HepG2 (cell line): ENCODE measurements around the gene CNTFR. TPM values are rescaled to one million over a fixed set of nuclear protein-coding genes. Genes with fewer than 3 reads are reported as not detected.

Experiments
- ATAC-seq: fragments of 200-7000 bp; cut with Tn5 transposase; 3 replicates; pipeline ENCODE4 v1.9.1; 2020; ENCODE audit warnings: mild to moderate bottlenecking, moderate library complexity
- BruUV-seq: library from RNA; stranded (reverse); fragments of 400-500 nt; replicated peaks from 2 replicates; lab custom pipeline; 2021; lab: Mats Ljungman, UMichigan
- CTCF ChIA-PET: fragments of 300-600 bp; formaldehyde crosslinking; extraction: SDS; loops from one replicate; lab custom pipeline; 2021; ENCODE audit warnings: low total read pairs, inconsistent platforms, low intra/inter-chr PET ratio; lab: Yijun Ruan, JAX
- POLR2A ChIA-PET: fragments of 350-600 bp; sonication (Branson Sonifier 250); formaldehyde crosslinking; loops from one replicate; lab custom pipeline; 2020; ENCODE audit warnings: antibody characterized with exemption, inconsistent platforms; lab: Yijun Ruan, JAX
- DNase-seq: peaks from one replicate; pipeline ENCODE4 v3.0.0-alpha.2; 2015; ENCODE audit warnings: low spot score
- FAIRE-seq: peaks from 3 replicates; lab custom pipeline; 2011; peaks lifted over from hg19 to GRCh38; lab: Jason Lieb, UNC
- H2AFZ ChIP-seq: one replicate; pipeline ENCODE4 v1.6.1; 2011; ENCODE audit warnings: low read length, inconsistent platforms
- H3K27ac ChIP-seq: fragments of 300-600 bp; 3 replicates; pipeline ENCODE4 v1.8.0; 2011; ENCODE audit warnings: mixed run types, mild to moderate bottlenecking, mixed read lengths, low read length, inconsistent platforms; ENCODE audit not compliant: insufficient read depth; ENCODE audit errors: extremely low read length
- H3K27me3 ChIP-seq, 2 experiments: fragments of 200-600 bp in 1 of 2; 2 replicates in 1 of 2; 3 replicates in 1 of 2; pipeline versions ENCODE4 v1.6.0 to v1.8.0; 2011; ENCODE audit warnings: low read length in 2 of 2, mild to moderate bottlenecking in 2 of 2, moderate library complexity in 2 of 2, inconsistent platforms in 1 of 2; ENCODE audit not compliant: insufficient read depth in 2 of 2, control insufficient read depth in 1 of 2
- H3K36me3 ChIP-seq, 2 experiments: fragments of 200-600 bp in 1 of 2; replicated peaks in 1 of 2; 2 replicates in 1 of 2; 3 replicates in 1 of 2; pipeline versions ENCODE4 v1.5.1 to v1.8.0; 2011; ENCODE audit warnings: low read length in 2 of 2, inconsistent platforms in 1 of 2; ENCODE audit not compliant: insufficient read depth in 2 of 2, control insufficient read depth in 1 of 2
- H3K4me1 ChIP-seq: 2 replicates; pipeline ENCODE4 v1.5.1; 2012; ENCODE audit warnings: low read length, inconsistent platforms; ENCODE audit not compliant: insufficient read depth
- H3K4me2 ChIP-seq: 2 replicates; pipeline ENCODE4 v1.6.0; 2011; ENCODE audit warnings: low read depth, low read length, inconsistent platforms
- H3K4me3 ChIP-seq, 3 experiments: fragments of 200-600 bp in 1 of 3; sonication (generic), shearing (Covaris generic) in 1 of 3; replicated peaks in 1 of 3; 2 replicates each; pipeline ENCODE4 v1.5.1; 2011 to 2016; ENCODE audit warnings: low read length in 3 of 3, inconsistent platforms in 2 of 3, low read depth in 2 of 3, mild to moderate bottlenecking in 2 of 3, control low read depth in 1 of 3, mixed read lengths in 1 of 3; ENCODE audit not compliant: insufficient read depth in 1 of 3
- H3K79me2 ChIP-seq: one replicate; pipeline ENCODE4 v1.6.1; 2011; ENCODE audit warnings: low read length, inconsistent platforms; ENCODE audit not compliant: insufficient read depth
- H3K9ac ChIP-seq: 2 replicates; pipeline ENCODE4 v1.6.0; 2011; ENCODE audit warnings: mild to moderate bottlenecking, low read depth, low read length, inconsistent platforms; ENCODE audit not compliant: insufficient read depth
- H3K9me3 ChIP-seq: 2 replicates; pipeline ENCODE4 v1.5.1; 2012; ENCODE audit warnings: mild to moderate bottlenecking, low read length
- H4K20me1 ChIP-seq: 2 replicates; pipeline ENCODE4 v1.6.0; 2011; ENCODE audit warnings: inconsistent platforms, mild to moderate bottlenecking, low read length, moderate library complexity; ENCODE audit not compliant: insufficient read depth
- ATF7 ChIP-seq, 2 experiments: fragments of 450-650 bp in 1 of 2; sonication (generic) in 1 of 2; formaldehyde crosslinking in 1 of 2; IDR thresholded peaks; 2 replicates each; pipeline versions ENCODE4 v1.4.0 to v1.6.1; 2016 to 2020; ENCODE audit warnings: antibody characterized with exemption in 1 of 2, mild to moderate bottlenecking in 1 of 2, missing genetic modification reagents in 1 of 2
- BATF2 ChIP-seq: sonication (generic); formaldehyde crosslinking; IDR thresholded peaks from 2 replicates; pipeline ENCODE4 v1.8.0; 2022; ENCODE audit warnings: mild to moderate bottlenecking, missing genetic modification reagents, moderate library complexity
- CREM ChIP-seq, 2 experiments: sonication (generic) in 1 of 2; formaldehyde crosslinking in 1 of 2; IDR thresholded peaks; 2 replicates each; pipeline versions ENCODE4 v1.4.0 to v1.6.1; 2016 to 2020; ENCODE audit warnings: antibody characterized with exemption in 1 of 2, mild to moderate bottlenecking in 1 of 2, missing genetic modification reagents in 1 of 2
- DR1 ChIP-seq: sonication (generic); formaldehyde crosslinking; IDR thresholded peaks from 2 replicates; pipeline ENCODE4 v1.8.0; 2021; ENCODE audit warnings: mild to moderate bottlenecking, missing genetic modification reagents, inconsistent platforms
- HIC2 ChIP-seq: sonication (generic); formaldehyde crosslinking; IDR thresholded peaks from 2 replicates; pipeline ENCODE4 v1.9.0; 2022; ENCODE audit warnings: low read depth, missing genetic modification reagents
- MAF1 ChIP-seq: sonication (generic); formaldehyde crosslinking; IDR thresholded peaks from 2 replicates; pipeline ENCODE4 v1.5.0; 2020; ENCODE audit warnings: missing genetic modification reagents, borderline replicate concordance
- MED13 ChIP-seq: sonication (generic); formaldehyde crosslinking; IDR thresholded peaks from 2 replicates; pipeline ENCODE4 v1.5.0; 2020; ENCODE audit warnings: missing genetic modification reagents
- NFKB2 ChIP-seq: sonication (generic); formaldehyde crosslinking; IDR thresholded peaks from 2 replicates; pipeline ENCODE4 v1.4.0; 2020; ENCODE audit warnings: missing genetic modification reagents, borderline replicate concordance
- RBM39 ChIP-seq: fragments of 200-400 bp; formaldehyde crosslinking; IDR thresholded peaks from one replicate; pipeline ENCODE4 v1.6.1; 2018; ENCODE audit warnings: antibody characterized with exemption, mild to moderate bottlenecking, low read depth, low read length; ENCODE audit not compliant: poor library complexity, severe bottlenecking
- SPEN ChIP-seq: sonication (generic); formaldehyde crosslinking; IDR thresholded peaks from 2 replicates; pipeline ENCODE4 v1.5.1; 2020; ENCODE audit warnings: low read depth, mild to moderate bottlenecking, missing genetic modification reagents
- ZBTB1 ChIP-seq: sonication (generic); formaldehyde crosslinking; IDR thresholded peaks from 2 replicates; pipeline ENCODE4 v1.4.0; 2020; ENCODE audit warnings: missing genetic modification reagents, borderline replicate concordance
- ZBTB38 ChIP-seq: sonication (generic); formaldehyde crosslinking; IDR thresholded peaks from 2 replicates; pipeline ENCODE4 v1.5.1; 2020; ENCODE audit warnings: mild to moderate bottlenecking, missing genetic modification reagents
- ZNF20 ChIP-seq: sonication (generic); formaldehyde crosslinking; IDR thresholded peaks from 2 replicates; pipeline ENCODE4 v1.4.0; 2020; ENCODE audit warnings: mild to moderate bottlenecking, moderate library complexity, missing genetic modification reagents
- ZNF615 ChIP-seq: sonication (generic); formaldehyde crosslinking; IDR thresholded peaks from 2 replicates; pipeline ENCODE4 v1.5.0; 2020; ENCODE audit warnings: mild to moderate bottlenecking, missing genetic modification reagents, borderline replicate concordance
- WGBS: methylation state at CpG from one replicate; pipeline ENCODE4 v1.1.6; 2017; ENCODE audit warnings: low lambda C conversion rate; 5-methylcytosine and 5-hydroxymethylcytosine counted together
- in situ Hi-C: cut with HindIII; loops from 2 replicates; pipeline ENCODE4 v1.10.0; 2017; ENCODE audit warnings: low pct_unique_long_range_greater_than_20kb; ENCODE audit not compliant: extremely low pct_ligation_motif_present
- intact Hi-C: fragments of 100-400 bp; cut with micrococcal nuclease; formaldehyde crosslinking; loops from one replicate; pipeline ENCODE4 v1.10.0; 2022; ENCODE audit not compliant: unreplicated experiment
- polyA plus RNA-seq, 8 experiments: library from polyadenylated mRNA; depleted of rRNA in 3 of 8; stranded (reverse) in 7 of 8; unstranded in 1 of 8; fragments of >200 nt; fragmentation: Illumina TruSeq in 4 of 8; extraction: Trizol in 4 of 8; gene quantifications; 2 replicates each; pipeline versions ENCODE4 v1.2.1 to v1.2.3, GENCODE V29; 2011 to 2016; ENCODE audit warnings: low read depth in 4 of 8, missing spikeins in 1 of 8, mixed read lengths in 1 of 8; ENCODE audit not compliant: insufficient read depth in 1 of 8
- total RNA-seq, 5 experiments: library from RNA; depleted of rRNA; stranded (reverse); fragments of >200 nt; fragmentation: Illumina TruSeq; extraction: Trizol; gene quantifications; 2 replicates each; pipeline ENCODE4 v1.2.3, GENCODE V29; 2016; ENCODE audit warnings: low read depth in 1 of 5
- TF ChIP-seq, protein P1 (sequence below), 2 experiments: sonication (generic) in 1 of 2; formaldehyde crosslinking in 1 of 2; IDR thresholded peaks; 2 replicates each; pipeline versions ENCODE4 v1.4.0 to v1.6.1; 2018 to 2020; ENCODE audit warnings: missing genetic modification reagents in 2 of 2, borderline replicate concordance in 1 of 2, low read depth in 1 of 2, mild to moderate bottlenecking in 1 of 2, missing biosample characterization in 1 of 2

Gene CNTFR
- total and polyA plus RNA-seq, 2 of the 13 experiments (the other 11 are each of a cell fraction or from before 2014, with no cell fraction given) = not detected

- no peak for TF ChIP-seq HIC2 (CRISPR knock-in tag)
- no peak for TF ChIP-seq BATF2 (CRISPR knock-in tag)
- no peak for TF ChIP-seq ZNF20 (CRISPR knock-in tag)
Observed at GRCh38 chr9:34624475-34625185, 35.1 kb upstream of the CNTFR start (continued).

DNA sequence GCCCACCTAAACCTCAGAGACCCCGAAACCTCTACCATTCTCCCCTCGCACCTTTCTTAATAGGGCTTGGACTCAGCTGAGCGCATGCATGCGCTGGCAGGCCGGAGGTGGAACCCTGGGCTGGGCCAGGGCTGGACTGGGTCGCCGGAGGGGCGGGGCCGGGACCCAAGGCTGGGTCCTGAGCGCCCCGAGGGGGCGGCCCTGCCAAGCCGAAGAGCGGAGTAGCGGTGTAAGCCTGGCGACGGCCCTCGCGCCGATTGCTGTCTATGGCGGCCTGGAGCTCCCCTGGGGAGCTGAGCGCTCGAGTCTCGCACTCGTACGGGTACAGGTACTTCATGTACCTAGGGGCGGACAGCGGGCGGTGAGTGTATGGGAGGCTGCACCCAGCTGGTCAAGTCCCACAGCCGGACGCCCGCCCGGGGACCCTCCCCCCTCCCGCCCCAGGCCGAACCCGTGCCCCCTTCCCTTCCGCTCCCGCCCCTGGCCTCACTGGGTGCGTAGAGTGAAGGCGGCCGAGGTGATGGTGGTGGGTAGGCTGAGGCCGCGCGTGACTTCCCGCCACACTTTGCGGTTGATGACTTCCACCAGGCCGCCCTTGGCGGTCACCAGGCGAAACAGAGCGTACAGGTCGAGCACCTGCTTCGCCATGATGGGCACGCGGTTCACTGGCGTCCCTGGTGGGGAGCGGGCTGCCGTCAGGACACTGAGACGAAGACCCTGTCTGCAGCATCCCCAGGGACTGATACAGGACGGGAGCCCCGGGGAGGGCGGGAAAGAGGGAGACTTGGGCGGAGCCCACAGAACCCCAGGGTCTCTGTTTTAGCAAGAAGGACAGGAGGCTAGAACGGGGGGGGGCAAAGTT, 34.1 kb upstream of the CNTFR start:
- in situ Hi-C loops = no loop called here
- no peaks in the 10 kb centered on the region for H3K9me3 ChIP-seq
- no peak overlapping the region for H3K27ac ChIP-seq
- no TSS peak for BruUV-seq
- FAIRE-seq (no peak), ATAC-seq (no peak), DNase-seq (no peak)
- TF ChIP-seq, protein P1, sequence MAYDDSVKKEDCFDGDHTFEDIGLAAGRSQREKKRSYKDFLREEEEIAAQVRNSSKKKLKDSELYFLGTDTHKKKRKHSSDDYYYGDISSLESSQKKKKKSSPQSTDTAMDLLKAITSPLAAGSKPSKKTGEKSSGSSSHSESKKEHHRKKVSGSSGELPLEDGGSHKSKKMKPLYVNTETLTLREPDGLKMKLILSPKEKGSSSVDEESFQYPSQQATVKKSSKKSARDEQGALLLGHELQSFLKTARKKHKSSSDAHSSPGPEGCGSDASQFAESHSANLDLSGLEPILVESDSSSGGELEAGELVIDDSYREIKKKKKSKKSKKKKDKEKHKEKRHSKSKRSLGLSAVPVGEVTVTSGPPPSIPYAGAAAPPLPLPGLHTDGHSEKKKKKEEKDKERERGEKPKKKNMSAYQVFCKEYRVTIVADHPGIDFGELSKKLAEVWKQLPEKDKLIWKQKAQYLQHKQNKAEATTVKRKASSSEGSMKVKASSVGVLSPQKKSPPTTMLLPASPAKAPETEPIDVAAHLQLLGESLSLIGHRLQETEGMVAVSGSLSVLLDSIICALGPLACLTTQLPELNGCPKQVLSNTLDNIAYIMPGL (CRISPR knock-in tag; IDR thresholded peaks at IDR 0.05; ENCODE audit: borderline replicate concordance in 1 of 2, low read depth in 1 of 2) = no peak
- TF ChIP-seq MED13 (CRISPR knock-in tag) (no peak), ZBTB1 (no peak), RBM39 (no peak), MAF1 (no peak), ZNF20 (CRISPR knock-in tag) (no peak), ZNF615 (CRISPR knock-in tag) (no peak), SPEN (CRISPR knock-in tag) (no peak), ATF7 (IDR thresholded peaks at IDR 0.05) (no peak), ATF7 (CRISPR knock-in tag; IDR thresholded peaks at IDR 0.05) (no peak), CREM (IDR thresholded peaks at IDR 0.05) (no peak), CREM (CRISPR knock-in tag; IDR thresholded peaks at IDR 0.05) (no peak), ZBTB38 (CRISPR knock-in tag) (no peak), NFKB2 (no peak), DR1 (CRISPR knock-in tag) (no peak)
- no peaks in the 10 kb centered on the region for H4K20me1 ChIP-seq
- ChIA-PET POLR2A (no interaction called here), CTCF (no interaction called here)
- no peak overlapping the region for H3K4me3 ChIP-seq
- no peak overlapping the region for H2AFZ ChIP-seq
- H3K79me2 ChIP-seq = no peaks in the 10 kb centered on the region
- H3K4me2 ChIP-seq = no peak overlapping the region
- peaks cover 28% of the 10 kb centered on the region for H3K4me1 ChIP-seq
- no peaks in the 10 kb centered on the region for H3K36me3 ChIP-seq
- 69% methylated on average over 39 of the region's 63 CpGs for WGBS
- H3K27me3 ChIP-seq = peaks cover 4 to 20% of the 10 kb centered on the region in 2 experiments; a peak in 3 of 5 replicates
- H3K9ac ChIP-seq = no peak overlapping the region
- intact Hi-C loops = no loop called here
